NCI-H524 (cell line): ENCODE data around the gene SARS1.
A peak's percentile ranks its signal among the peaks of the same experiment; 100 is the strongest.
"Not testable (repeated sequence)": the region's sequence is repeated elsewhere in the genome, so short reads cannot be mapped to it uniquely, and the experiment has no call there.

Experiments
- DNase-seq, 2 experiments: peaks; one replicate each; lab custom pipeline; 2025; lab: John Stamatoyannopoulos, UW

Gene SARS1

DNA sequence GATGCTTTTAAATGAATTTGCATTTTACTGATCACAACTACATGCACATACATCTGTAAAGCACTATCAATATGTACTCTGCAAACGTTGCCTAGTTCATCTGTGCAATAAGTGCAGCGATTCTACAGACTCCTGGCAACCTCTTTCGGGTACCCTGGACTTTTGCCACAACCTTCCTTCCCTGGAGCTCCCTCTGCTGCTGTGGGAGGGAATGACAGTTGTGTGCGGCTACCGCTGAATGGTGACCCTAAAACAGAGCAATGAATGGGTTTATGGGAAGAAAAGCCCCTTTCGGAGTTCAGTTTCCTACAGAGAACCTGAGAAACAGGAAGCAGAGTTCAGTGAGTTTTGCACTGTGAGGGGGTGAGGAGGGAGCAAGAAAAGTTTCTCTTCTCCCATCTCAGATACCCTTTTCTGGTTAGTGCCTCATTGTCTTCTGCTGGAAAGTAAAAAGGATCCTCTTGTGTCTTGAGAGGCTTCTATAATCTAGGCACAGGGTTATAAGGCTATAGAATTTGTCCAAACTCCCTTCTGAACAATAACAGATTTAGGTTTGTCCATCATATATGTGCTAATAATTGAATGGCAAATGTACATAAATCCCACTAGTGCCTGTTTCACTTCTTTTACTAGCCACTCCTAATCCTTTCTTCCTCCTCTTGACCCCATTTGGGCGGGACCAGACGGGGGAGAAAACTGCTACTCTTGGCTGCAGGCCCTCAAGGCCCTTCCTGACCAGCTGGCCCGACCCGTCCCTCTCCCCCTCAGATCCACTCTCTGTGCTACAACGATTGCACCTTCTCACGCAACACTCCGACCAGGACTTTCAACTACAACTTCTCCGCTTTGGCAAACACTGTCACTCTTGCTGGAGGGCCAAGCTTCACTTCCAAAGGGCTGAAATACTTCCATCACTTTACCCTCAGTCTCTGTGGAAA, 19.8 kb upstream of the SARS1 start:
- DNase-seq: peak; percentile 31 to 58

DNA sequence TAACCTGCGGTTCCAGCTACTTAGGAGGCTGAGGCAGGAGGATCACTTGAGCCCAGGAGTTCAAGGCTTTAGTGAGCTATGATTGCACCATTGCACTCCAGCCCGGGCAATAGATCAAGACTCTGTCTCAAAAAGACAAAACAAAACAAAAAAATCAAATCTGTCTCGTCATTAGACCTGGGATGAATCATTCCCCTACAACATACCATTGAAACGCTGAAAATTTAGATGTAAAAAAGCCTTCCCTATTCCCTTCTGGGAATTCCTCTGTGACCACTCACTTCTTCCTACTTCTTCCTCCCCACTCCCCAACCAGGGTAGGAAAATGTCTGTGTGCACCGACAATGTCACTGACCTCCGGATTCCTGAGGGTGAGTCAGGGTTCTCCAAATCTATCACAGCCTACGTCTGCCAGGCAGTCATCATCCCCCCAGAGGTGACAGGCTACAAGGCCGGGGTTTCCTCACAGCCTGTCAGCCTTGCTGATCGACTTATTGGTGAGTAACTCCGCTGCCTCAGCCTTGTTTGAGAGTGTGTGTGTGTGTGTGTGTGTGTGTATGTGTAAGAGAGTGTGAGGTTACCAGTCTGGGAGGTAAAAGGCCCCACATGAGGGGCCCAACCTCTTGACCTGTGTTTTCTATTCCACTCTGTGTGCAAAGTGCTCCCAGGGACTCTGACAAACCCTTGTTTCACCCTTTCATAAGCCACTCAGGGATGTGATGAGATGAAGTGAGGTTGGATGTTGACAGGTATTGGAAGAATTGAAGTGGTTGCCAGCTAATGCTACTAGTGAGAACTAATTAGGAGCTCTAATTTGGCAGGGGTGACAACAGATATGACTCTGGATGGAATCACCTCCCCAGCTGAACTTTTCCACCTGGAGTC, 16.3 kb upstream of the SARS1 start:
- DNase-seq: no peak

DNA sequence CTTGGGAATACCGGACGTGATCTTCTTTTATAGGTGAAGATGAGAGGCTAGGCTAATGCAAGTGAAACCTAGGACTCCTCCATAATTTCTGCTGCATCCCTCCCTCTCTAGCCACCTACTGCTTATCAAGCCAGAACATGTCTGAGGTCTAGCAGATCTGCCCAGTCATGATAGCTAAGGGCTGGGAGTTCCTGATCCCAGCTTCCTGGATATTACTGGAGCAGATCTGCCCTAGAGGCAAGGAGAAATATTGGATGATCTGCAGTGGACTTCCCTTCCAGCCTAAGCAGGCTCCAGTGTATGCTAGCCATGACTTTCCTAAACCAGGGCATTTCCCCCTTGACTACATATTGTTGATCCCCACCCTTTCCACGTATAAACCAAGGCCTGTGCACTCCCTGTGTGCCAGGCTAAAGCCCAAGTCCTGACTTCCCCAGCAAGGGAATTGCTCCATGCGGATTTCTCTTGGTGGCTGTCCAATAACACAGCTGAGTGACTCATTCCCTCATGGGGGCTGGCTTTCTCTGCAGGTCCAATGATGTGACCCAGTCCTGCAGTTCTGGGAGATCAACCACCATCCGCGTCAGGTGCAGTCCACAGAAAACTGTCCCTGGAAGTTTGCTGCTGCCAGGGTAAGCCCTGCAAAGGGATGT, 15.5 kb upstream of the SARS1 start:
- no peak for DNase-seq

DNA sequence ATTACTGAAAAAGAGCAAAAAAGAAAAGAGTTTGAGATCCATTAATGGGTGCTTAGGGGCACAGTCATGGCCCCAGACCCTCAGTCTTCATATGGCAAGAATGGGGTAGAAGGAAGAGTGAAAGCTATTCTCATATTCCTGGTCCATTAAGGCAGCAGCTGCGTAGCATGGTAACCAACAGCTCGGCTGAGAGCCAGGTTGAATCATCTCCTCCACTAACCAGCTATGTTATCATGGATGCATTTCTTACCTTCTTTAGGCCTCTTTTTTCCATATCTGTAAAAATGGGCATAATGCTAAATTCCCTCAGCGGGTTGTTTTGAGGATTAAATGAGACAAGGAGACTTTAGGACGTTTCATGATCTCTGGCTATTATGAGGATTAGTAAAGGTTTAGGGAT, 15.0 kb upstream of the SARS1 start:
- no peak for DNase-seq

- DNase-seq: no peak
Measured at GRCh38 chr1:109199710-109200109, 14.0 kb upstream of the SARS1 start.

GRCh38 chr1:109201123-109201703, 12.5 kb upstream of the SARS1 start:
- peak; percentile 52 to 56 for DNase-seq

DNA sequence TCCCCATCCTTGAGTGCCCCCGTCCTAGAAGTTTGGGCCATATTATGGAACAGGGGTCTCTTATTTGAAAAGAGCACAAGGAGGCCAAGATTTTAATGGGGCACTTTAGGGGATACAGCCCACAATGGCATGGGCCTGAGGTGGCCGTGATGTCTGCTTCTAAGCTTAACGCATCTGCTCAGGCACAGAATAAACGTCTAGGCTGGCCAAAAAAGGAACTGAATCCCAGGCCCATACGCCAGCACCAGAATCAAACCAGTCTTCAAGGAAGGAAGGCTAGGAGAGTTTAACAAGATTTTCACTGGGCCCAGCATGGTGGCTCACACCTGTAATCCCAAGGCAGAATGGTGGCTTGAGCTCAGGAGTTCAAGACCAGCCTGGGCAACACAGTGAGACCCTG, 9.2 kb upstream of the SARS1 start:
- no peak for DNase-seq

- no peak for DNase-seq
Measured at GRCh38 chr1:109206339-109206738, 7.4 kb upstream of the SARS1 start.

GRCh38 chr1:109207467-109208103, 6.1 kb upstream of the SARS1 start:
- DNase-seq: peak in 1 of 2 experiments; percentile 39

- no peak for DNase-seq
Measured at GRCh38 chr1:109208394-109208793, 5.3 kb upstream of the SARS1 start.

DNA sequence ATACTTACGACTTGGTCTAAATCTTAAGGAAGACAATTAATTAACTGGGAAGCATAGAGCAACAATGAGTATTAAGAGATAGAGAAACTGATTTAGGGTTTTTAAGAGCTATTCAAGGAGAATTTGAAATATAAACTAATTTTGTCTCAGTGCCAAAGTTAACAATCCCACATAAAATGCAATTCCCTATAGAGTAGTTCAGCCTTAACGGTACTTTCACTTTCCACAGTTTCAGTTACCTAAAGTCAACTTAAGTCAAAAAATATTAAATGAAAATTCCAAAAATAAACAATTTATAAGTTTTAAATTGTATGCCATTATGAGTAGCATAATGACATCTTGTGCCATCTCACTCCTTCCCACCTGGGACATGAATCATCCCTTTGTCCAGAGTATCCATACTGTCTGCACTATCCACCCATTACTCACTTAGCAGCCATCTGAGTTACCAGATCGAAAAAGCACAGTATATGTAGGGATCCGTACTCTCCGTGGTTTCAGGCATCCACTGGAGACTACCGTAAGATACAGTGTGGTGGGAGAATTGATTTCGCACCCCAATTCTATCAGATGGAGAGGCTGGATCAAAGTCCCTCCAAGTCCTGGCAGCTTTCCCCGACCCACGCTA, 4.8 kb upstream of the SARS1 start:
- no peak for DNase-seq

DNA sequence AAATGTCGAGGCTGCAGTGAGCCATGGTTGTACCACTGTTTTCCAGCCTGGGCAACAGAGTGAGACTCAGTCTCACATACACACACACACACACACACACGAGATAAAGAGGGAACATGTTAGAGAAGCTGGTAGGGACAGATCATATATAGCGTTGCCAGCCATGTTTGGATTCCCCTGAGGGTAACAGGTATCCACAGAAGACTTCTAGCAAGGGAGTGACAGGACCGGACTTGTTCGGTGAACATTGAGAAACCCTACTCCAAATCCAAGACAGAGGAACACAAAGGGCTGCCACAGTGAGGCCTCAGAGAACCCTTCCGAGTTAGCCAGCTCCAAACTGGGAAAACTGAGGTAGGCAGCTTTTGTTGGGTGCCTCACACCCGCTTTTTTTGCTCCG, 3.7 kb upstream of the SARS1 start:
- no peak for DNase-seq

- no peak for DNase-seq
Measured at GRCh38 chr1:109213345-109213823, 334 bp upstream of the SARS1 start.

DNA sequence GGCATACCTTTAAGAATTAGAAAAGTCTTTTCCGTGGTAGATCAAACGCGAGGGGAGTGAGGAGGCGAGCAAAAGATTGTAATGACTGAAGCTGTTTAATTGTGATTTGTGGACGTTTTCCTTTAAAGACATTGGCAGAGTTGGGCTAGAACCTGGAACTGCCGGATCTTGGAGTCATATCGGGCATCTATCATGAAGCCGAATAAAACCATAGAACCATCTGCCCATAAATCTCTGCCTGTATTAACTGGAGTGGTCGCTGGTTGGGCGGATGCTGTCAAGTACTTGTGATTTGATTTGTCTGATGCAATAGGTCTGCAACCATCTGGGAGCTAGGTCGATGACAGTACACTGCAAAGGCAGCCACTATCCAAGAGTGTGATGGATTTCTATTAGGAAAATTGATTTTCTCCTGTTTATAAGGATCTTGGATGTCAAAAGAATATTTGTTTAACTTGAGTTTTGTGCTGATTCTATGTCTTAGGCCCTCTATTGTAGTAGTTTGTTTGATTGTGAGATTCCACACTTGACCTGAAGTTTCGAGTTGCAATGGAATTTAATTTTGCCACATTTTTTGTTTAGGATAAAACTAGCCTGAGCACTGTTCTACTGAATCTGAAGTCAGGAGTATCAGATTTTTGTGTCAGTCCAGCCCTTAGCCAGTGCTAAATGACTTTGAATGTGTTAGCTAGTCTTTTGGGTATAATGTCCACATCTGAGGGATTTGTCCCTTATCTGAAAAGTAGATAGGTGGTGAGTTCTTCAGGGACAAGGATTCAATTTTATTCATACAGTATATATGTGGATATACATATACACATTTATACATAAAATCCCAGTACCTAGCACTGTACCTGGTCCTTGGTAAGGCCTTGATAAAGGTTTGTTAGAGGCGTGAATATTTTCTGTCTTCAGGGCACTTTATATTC, 1.2 kb downstream of the SARS1 start:
- DNase-seq: peak; percentile 90 to 94

- DNase-seq: no peak
Measured at GRCh38 chr1:109216662-109217061, 2.9 kb downstream of the SARS1 start.

DNA sequence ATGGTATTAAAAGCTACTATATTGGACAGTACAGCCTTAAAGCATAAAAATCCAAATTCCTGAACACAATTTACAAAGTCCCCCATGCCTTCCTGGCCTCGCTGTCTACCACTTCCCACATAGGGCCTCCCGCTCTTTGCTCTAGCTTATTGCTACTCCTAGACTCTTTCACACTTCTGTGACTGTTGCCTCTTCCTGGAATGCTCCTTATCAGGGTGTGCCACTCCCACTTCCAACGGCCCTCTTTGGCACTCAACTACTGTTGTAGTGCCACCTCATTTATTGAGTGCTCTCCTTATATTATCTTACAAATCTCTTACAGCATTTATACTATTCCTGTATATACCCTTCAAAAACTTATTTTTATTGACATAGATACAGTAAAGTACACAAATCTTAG, 4.8 kb downstream of the SARS1 start:
- no peak for DNase-seq

DNA sequence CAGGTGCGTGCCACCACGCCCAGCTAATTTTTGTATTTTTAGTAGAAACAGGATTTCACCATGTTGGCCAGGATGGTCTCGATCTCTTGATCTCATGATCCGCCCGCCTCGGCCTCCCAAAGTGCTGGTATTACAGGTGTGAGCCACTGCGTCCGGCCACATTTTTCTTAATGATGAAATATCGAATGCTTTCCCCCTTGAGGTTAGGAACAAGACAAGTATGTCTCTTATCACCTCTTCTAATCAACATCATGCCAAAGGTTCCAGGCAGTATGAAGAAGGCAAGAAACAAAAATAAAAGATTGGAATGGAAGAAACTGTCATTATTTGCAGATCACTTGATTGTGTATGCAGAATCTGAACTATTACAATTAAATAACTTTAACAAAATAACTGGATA, 7.5 kb downstream of the SARS1 start:
- DNase-seq: not testable (repeated sequence)

GRCh38 chr1:109225308-109225707, 11.6 kb downstream of the SARS1 start:
- DNase-seq: no peak

DNA sequence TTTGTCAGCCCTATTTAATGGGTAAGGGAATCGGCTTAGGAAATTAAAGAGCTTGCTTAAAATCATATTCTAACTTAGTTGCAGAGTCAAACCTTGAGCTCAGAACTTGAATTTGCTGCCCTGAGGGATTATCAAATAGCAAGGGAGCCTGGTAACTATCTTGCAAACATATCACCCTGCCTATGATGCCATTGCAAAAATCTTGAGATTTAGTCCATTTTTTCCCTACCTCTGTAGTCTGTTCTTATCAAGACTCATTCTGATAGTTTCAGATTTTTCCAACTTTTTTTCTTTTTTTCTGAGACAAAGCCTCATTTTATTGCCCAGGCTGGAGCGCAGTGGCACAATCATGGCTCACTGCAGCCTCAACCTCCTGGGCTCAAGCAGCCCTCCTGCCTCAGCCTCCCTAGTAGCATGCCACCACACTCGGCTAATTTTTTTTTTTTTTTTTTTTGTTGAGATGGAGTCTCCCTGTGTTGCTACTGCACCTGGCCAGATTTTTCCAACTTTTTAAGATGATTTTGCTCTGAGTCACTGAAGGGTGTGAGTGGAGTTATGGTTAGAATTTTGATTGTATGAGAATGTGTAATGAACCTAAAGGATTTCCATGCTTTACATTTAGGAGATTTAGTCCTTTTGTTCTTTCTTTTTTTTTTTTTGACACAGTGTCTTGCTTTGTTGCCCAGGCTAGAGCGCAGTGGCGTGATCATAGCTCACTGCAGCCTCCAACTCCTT, 12.2 kb downstream of the SARS1 start:
- no peak for DNase-seq
